ENCODE results near the gene TH. TPM values are rescaled to one million over a fixed set of nuclear protein-coding genes. Genes with fewer than 3 reads are reported as not detected.

TH gene
- total and polyA plus RNA-seq, 9 of the 15 experiments (the other 6 are each of a cell fraction or from before 2014, with no cell fraction given): not detected

- Histone ChIP-seq H3K36me3 (ENCODE audit: control insufficient read depth, insufficient read depth, low read length) (no peaks in the 10 kb centered on the region), H3K27ac (ENCODE audit: extremely low read depth, low read depth, low read length) (no peak overlapping the region), H4K20me1 (replicated peaks; ENCODE audit: control insufficient read depth, insufficient read depth, low read length) (no peaks in the 10 kb centered on the region; the same call in none of the 2 replicates), H3K9me1 (ENCODE audit: control insufficient read depth, insufficient read depth, low read length) (no peaks in the 10 kb centered on the region), H3K4me2 (ENCODE audit: insufficient read depth, low read length) (no peak overlapping the region), H2AFZ (ENCODE audit: low read depth, low read length) (no peak overlapping the region), H3K9me3 (replicated peaks; ENCODE audit: control insufficient read depth, insufficient read depth, low read depth, low read length) (no peaks in the 10 kb centered on the region; the same call in 1 of the 2 replicates), H3K9ac (ENCODE audit: insufficient read depth in 1 of 2, low read depth in 2 of 2, low read length in 2 of 2) (no peak overlapping the region), H3K4me1 (replicated peaks in 1 of 2; ENCODE audit: control insufficient read depth in 2 of 2, insufficient read depth in 2 of 2, low read length in 2 of 2) (peaks cover 0 to 9% of the 10 kb centered on the region in 2 experiments; a peak in 1 of 5 replicates), H3K79me2 (ENCODE audit: control insufficient read depth, insufficient read depth, low read length) (no peaks in the 10 kb centered on the region), H3K4me3 (no peak overlapping the region), H3K27me3 (ENCODE audit: control insufficient read depth in 2 of 2, insufficient read depth in 2 of 2, low read length in 2 of 2) (peaks cover 21 to 68% of the 10 kb centered on the region in 2 experiments; a peak in 4 of 5 replicates)
- CTCF ChIA-PET (ENCODE audit: low intra/inter-chr PET ratio): no interaction called here
- POLR2A ChIA-PET: interaction anchor here (0.6 kb wide), 1 partner anchor 10 kb away, joined by 3 read pairs; no protein-coding TSS in a partner anchor
- no peak for ATAC-seq
- no peak for FAIRE-seq
- no peak for DNase-seq (ENCODE audit: extremely low read depth in 1 of 4, low spot score in 3 of 4)
- intact Hi-C loops (cut with micrococcal nuclease): no loop called here
- 1% methylated on average over 9 of the region's 11 CpGs for WGBS (ENCODE audit: insufficient coverage, low coverage, missing lambda C conversion rate)
- BruUV-seq (replicated peaks): no TSS peak
- in situ Hi-C loops (cut with MboI): no loop called here
- TF ChIP-seq MCM3 (IDR thresholded peaks at IDR 0.05) (no peak), TAF1 (IDR thresholded peaks at IDR 0.05; ENCODE audit: control insufficient read depth, extremely low read depth, insufficient read depth, low read length, severe bottlenecking) (no peak), PHTF2 (CRISPR knock-in tag; IDR thresholded peaks at IDR 0.05) (no peak), PRMT5 (CRISPR knock-in tag; IDR thresholded peaks at IDR 0.05) (no peak), LARP7 (IDR thresholded peaks at IDR 0.05) (no peak), KLF6 (CRISPR knock-in tag; IDR thresholded peaks at IDR 0.05; ENCODE audit: borderline replicate concordance) (no peak), SOX6 (IDR thresholded peaks at IDR 0.05) (no peak), JUND (IDR thresholded peaks at IDR 0.05; ENCODE audit: borderline replicate concordance, low read depth, low read length) (no peak), JUND (tag; IDR thresholded peaks at IDR 0.05; ENCODE audit: borderline replicate concordance, low read depth, low read length) (no peak), ATF1 (CRISPR knock-in tag; IDR thresholded peaks at IDR 0.05) (no peak), ATF1 (tag; IDR thresholded peaks at IDR 0.05) (no peak), CEBPZ (IDR thresholded peaks at IDR 0.05; ENCODE audit: borderline replicate concordance, low read depth, low read length) (no peak)
These were observed 9.3 kb upstream of the TH start for GRCh38 chr11:2180789-2181370.

Measured in K562 (cell line).